H1 (cell line): ENCODE measurements around the gene RHOG. TPM values are rescaled to one million over a fixed set of nuclear protein-coding genes. Genes with fewer than 3 reads are reported as not detected.

Experiments
- CTCF ChIA-PET: fragments of 300-600 bp; sonication (Branson Sonifier 250); formaldehyde crosslinking; loops from one replicate; lab custom pipeline; 2021; ENCODE audit not compliant: partially characterized antibody; lab: Charles Lee
- POLR2A ChIA-PET: fragments of 300-600 bp; sonication (Branson Sonifier 250); formaldehyde crosslinking; loops from one replicate; lab custom pipeline; 2021; ENCODE audit warnings: inconsistent platforms; ENCODE audit not compliant: partially characterized antibody; lab: Charles Lee
- DNase-seq, 2 experiments: peaks; one replicate each; pipeline versions ENCODE4 v3.0.0 to v3.0.0-alpha.2; 2010 to 2022; ENCODE audit warnings: low spot score in 2 of 2, low read depth in 1 of 2, mixed read lengths in 1 of 2
- FAIRE-seq: peaks from 2 replicates; lab custom pipeline; 2011; peaks lifted over from hg19 to GRCh38; lab: Jason Lieb, UNC
- H2AFZ ChIP-seq: 2 replicates; pipeline ENCODE4 v1.8.1; 2012; ENCODE audit warnings: low read length, inconsistent platforms
- H2AK5ac ChIP-seq: 2 replicates; pipeline ENCODE4 v1.6.1; 2013; ENCODE audit warnings: low read depth, low read length
- H2BK120ac ChIP-seq: replicated peaks from 2 replicates; pipeline ENCODE3; 2013; ENCODE audit warnings: low read depth, low read length, inconsistent platforms
- H2BK12ac ChIP-seq: 2 replicates; pipeline ENCODE4 v1.6.1; 2013; ENCODE audit warnings: low read depth, low read length
- H2BK15ac ChIP-seq: 2 replicates; pipeline ENCODE4 v1.6.1; 2013; ENCODE audit warnings: low read length
- H2BK20ac ChIP-seq: 2 replicates; pipeline ENCODE4 v1.6.1; 2013; ENCODE audit warnings: low read length
- H2BK5ac ChIP-seq: 2 replicates; pipeline ENCODE4 v1.6.1; 2013; ENCODE audit warnings: low read depth, low read length
- H3K14ac ChIP-seq: 2 replicates; pipeline ENCODE4 v1.6.1; 2013; ENCODE audit warnings: inconsistent platforms; ENCODE audit not compliant: insufficient read length
- H3K18ac ChIP-seq: 2 replicates; pipeline ENCODE4 v1.6.1; 2013; ENCODE audit warnings: low read length; ENCODE audit errors: extremely low read depth
- H3K23ac ChIP-seq: 2 replicates; pipeline ENCODE4 v1.6.1; 2013; ENCODE audit warnings: inconsistent platforms; ENCODE audit not compliant: insufficient read length
- H3K23me2 ChIP-seq: 2 replicates; pipeline ENCODE4 v1.6.1; 2013; ENCODE audit warnings: low read depth, low read length
- H3K27ac ChIP-seq: 2 replicates; pipeline ENCODE4 v1.6.1; 2011; ENCODE audit warnings: low read depth, low read length, inconsistent platforms
- H3K27me3 ChIP-seq, 4 experiments: replicated peaks in 1 of 4; 1 replicate in 1 of 4; 2 replicates in 3 of 4; pipeline versions ENCODE4 v1.6.1 to v1.8.1; 2011 to 2013; ENCODE audit warnings: low read length in 3 of 4, mild to moderate bottlenecking in 3 of 4, inconsistent platforms in 2 of 4, mixed read lengths in 2 of 4, moderate library complexity in 1 of 4; ENCODE audit not compliant: control insufficient read depth in 3 of 4, insufficient read depth in 3 of 4; ENCODE audit errors: extremely low read depth in 1 of 4
- H3K36me3 ChIP-seq, 4 experiments: 2 replicates each; pipeline versions ENCODE4 v1.6.1 to v1.8.1; 2011 to 2013; ENCODE audit warnings: mild to moderate bottlenecking in 4 of 4, low read length in 3 of 4, moderate library complexity in 2 of 4, control low read depth in 1 of 4, inconsistent platforms in 1 of 4; ENCODE audit not compliant: insufficient read depth in 4 of 4, control insufficient read depth in 2 of 4
- H3K4ac ChIP-seq: replicated peaks from 2 replicates; pipeline ENCODE3; 2013; ENCODE audit warnings: low read length, low read depth, mixed read lengths, inconsistent platforms; ENCODE audit not compliant: insufficient read length
- H3K4me1 ChIP-seq, 4 experiments: replicated peaks in 1 of 4; 1 replicate in 1 of 4; 2 replicates in 3 of 4; pipeline versions ENCODE4 v1.6.1 to v1.8.1; 2011 to 2013; ENCODE audit warnings: low read length in 3 of 4, inconsistent platforms in 2 of 4, mixed read lengths in 1 of 4; ENCODE audit not compliant: insufficient read depth in 4 of 4, control insufficient read depth in 3 of 4
- H3K4me2 ChIP-seq, 2 experiments: 2 replicates each; pipeline versions ENCODE4 v1.6.1 to v1.8.1; 2011 to 2013; ENCODE audit warnings: low read depth in 2 of 2, low read length in 2 of 2, control low read depth in 1 of 2, inconsistent platforms in 1 of 2, mild to moderate bottlenecking in 1 of 2; ENCODE audit not compliant: insufficient read depth in 1 of 2
- H3K4me3 ChIP-seq, 4 experiments: fragments of 200-600, 300-600 bp in 1 of 4; sonication (generic), shearing (Covaris generic), sonication (Bioruptor Twin) in 1 of 4; 2 replicates each; pipeline versions ENCODE4 v1.5.1 to v1.8.1; 2011 to 2016; ENCODE audit warnings: low read length in 4 of 4, low read depth in 3 of 4, control low read depth in 2 of 4, inconsistent platforms in 2 of 4, mild to moderate bottlenecking in 2 of 4, mixed read lengths in 1 of 4, moderate library complexity in 1 of 4; ENCODE audit not compliant: insufficient read depth in 2 of 4; ENCODE audit errors: extremely low read depth in 1 of 4
- H3K56ac ChIP-seq: replicated peaks from 2 replicates; pipeline ENCODE3; 2013; ENCODE audit warnings: low read depth, mild to moderate bottlenecking, mixed read lengths, low read length, inconsistent platforms; ENCODE audit not compliant: insufficient read length
- H3K79me1 ChIP-seq: 2 replicates; pipeline ENCODE4 v1.6.1; 2013; ENCODE audit warnings: low read depth, low read length, control low read depth
- H3K79me2 ChIP-seq, 2 experiments: 2 replicates each; pipeline versions ENCODE4 v1.6.1 to v1.8.1; 2012 to 2013; ENCODE audit warnings: low read length in 2 of 2, mild to moderate bottlenecking in 2 of 2, inconsistent platforms in 1 of 2; ENCODE audit not compliant: insufficient read depth in 2 of 2, control insufficient read depth in 1 of 2
- H3K9ac ChIP-seq, 4 experiments: replicated peaks in 1 of 4; 1 replicate in 1 of 4; 2 replicates in 3 of 4; pipeline versions ENCODE4 v1.6.1 to v1.8.1; 2011 to 2013; ENCODE audit warnings: low read depth in 3 of 4, low read length in 3 of 4, control low read depth in 2 of 4, mild to moderate bottlenecking in 2 of 4, moderate library complexity in 2 of 4, inconsistent platforms in 1 of 4; ENCODE audit errors: extremely low read depth in 1 of 4
- H3K9me3 ChIP-seq, 2 experiments: 2 replicates each; pipeline versions ENCODE4 v1.6.1 to v1.8.1; 2012 to 2013; ENCODE audit warnings: mild to moderate bottlenecking in 2 of 2, moderate library complexity in 2 of 2, control low read depth in 1 of 2, inconsistent platforms in 1 of 2, low read depth in 1 of 2, low read length in 1 of 2, mixed read lengths in 1 of 2; ENCODE audit not compliant: insufficient read depth in 2 of 2
- H4K20me1 ChIP-seq, 2 experiments: replicated peaks in 1 of 2; 2 replicates each; pipeline versions ENCODE3 to v1.8.1; 2011 to 2013; ENCODE audit warnings: inconsistent platforms in 2 of 2, low read length in 2 of 2, mild to moderate bottlenecking in 1 of 2; ENCODE audit not compliant: insufficient read depth in 2 of 2, control insufficient read depth in 1 of 2
- H4K5ac ChIP-seq: 2 replicates; pipeline ENCODE4 v1.6.1; 2013; ENCODE audit warnings: low read length, low read depth, mixed read lengths, inconsistent platforms; ENCODE audit not compliant: insufficient read length
- H4K8ac ChIP-seq: 2 replicates; pipeline ENCODE4 v1.8.0; 2013; ENCODE audit warnings: mild to moderate bottlenecking, moderate library complexity, low read length, inconsistent platforms; ENCODE audit not compliant: insufficient read depth; ENCODE audit errors: extremely low read depth
- H4K91ac ChIP-seq: replicated peaks from 2 replicates; pipeline ENCODE3; 2013; ENCODE audit warnings: low read length, mixed read lengths, inconsistent platforms; ENCODE audit not compliant: insufficient read length
- ATF2 ChIP-seq: IDR thresholded peaks from 2 replicates; pipeline ENCODE4 v1.6.1; 2012; ENCODE audit warnings: low read length, inconsistent platforms
- ATF3 ChIP-seq: IDR thresholded peaks from 2 replicates; pipeline ENCODE4 v1.6.1; 2011; ENCODE audit warnings: low read depth, mild to moderate bottlenecking, low read length; ENCODE audit not compliant: insufficient read depth
- BCL11A ChIP-seq, 2 experiments: IDR thresholded peaks; one replicate each; pipeline ENCODE4 v1.6.1; 2011; ENCODE audit warnings: low read depth in 2 of 2, low read length in 2 of 2, mild to moderate bottlenecking in 2 of 2
- BRCA1 ChIP-seq: IDR thresholded peaks from 2 replicates; pipeline ENCODE4 v1.6.1; 2012; ENCODE audit warnings: low read depth, low read length, improper control_type of control experiment
- CEBPB ChIP-seq: IDR thresholded peaks from 2 replicates; pipeline ENCODE4 v1.6.1; 2012; ENCODE audit warnings: low read depth, low read length
- CHD1 ChIP-seq: IDR thresholded peaks from 2 replicates; pipeline ENCODE4 v1.6.1; 2012; ENCODE audit warnings: low read depth, low read length, improper control_type of control experiment
- EGR1 ChIP-seq: IDR thresholded peaks from 2 replicates; pipeline ENCODE4 v1.6.1; 2011; ENCODE audit warnings: low read depth, low read length, borderline replicate concordance
- GTF2F1 ChIP-seq: IDR thresholded peaks from 2 replicates; pipeline ENCODE4 v1.6.1; 2012; ENCODE audit warnings: low read depth, low read length, improper control_type of control experiment, borderline replicate concordance
- KDM1A ChIP-seq: fragments of 200-600, 300-600 bp; sonication (generic); IDR thresholded peaks from 2 replicates; pipeline ENCODE4 v1.7.1; 2016; ENCODE audit warnings: mild to moderate bottlenecking, low read length, borderline replicate concordance
- RAD21 ChIP-seq, 2 experiments: IDR thresholded peaks in 1 of 2; conservative IDR thresholded peaks in 1 of 2; 2 replicates each; pipeline ENCODE4 v1.6.1; 2011; ENCODE audit warnings: low read depth in 2 of 2, low read length in 2 of 2, improper control_type of control experiment in 1 of 2, inconsistent platforms in 1 of 2, mild to moderate bottlenecking in 1 of 2, moderate library complexity in 1 of 2
- SP2 ChIP-seq: IDR thresholded peaks from 2 replicates; pipeline ENCODE4 v1.6.1; 2012; ENCODE audit warnings: mild to moderate bottlenecking, low read length, inconsistent platforms
- WGBS, 2 experiments: shearing (Covaris generic) in 1 of 2; methylation state at CpG; one replicate each; pipeline versions ENCODE4 v1.1.6 to v1.1.7; 2013 to 2015; ENCODE audit warnings: low lambda C conversion rate in 2 of 2, mixed read lengths in 2 of 2, inconsistent platforms in 1 of 2, low coverage in 1 of 2, missing lambda C conversion rate in 1 of 2; ENCODE audit not compliant: insufficient replicate concordance in 2 of 2, insufficient coverage in 1 of 2, insufficient read length in 1 of 2; ENCODE audit errors: extremely low coverage in 1 of 2, missing lambda C conversion rate in 1 of 2; 5-methylcytosine and 5-hydroxymethylcytosine counted together
- polyA plus RNA-seq, 7 experiments: library from polyadenylated mRNA; depleted of rRNA in 3 of 7; stranded (reverse) in 5 of 7; unstranded in 2 of 7; fragments of >200 nt in 5 of 7; fragments of 200-250 nt in 2 of 7; gene quantifications; 1 replicate in 5 of 7; 2 replicates in 1 of 7; 4 replicates in 1 of 7; pipeline versions ENCODE4 v1.2.1 to v1.2.3, GENCODE V29; 2011 to 2013; ENCODE audit warnings: missing spikeins in 2 of 7, mixed read lengths in 2 of 7
- total RNA-seq: library from RNA; stranded (reverse); fragmentation: NEBNext Ultra II Directional; extraction: Animal tissue kit (Norgen Biotek cat#: 25700); gene quantifications from 2 replicates; pipeline ENCODE4 v1.2.1, GENCODE V29; 2021

Gene RHOG
- total and polyA plus RNA-seq, 2 of the 8 experiments (the other 6 are each of a cell fraction or from before 2014, with no cell fraction given): 28.3 to 69.6 TPM

DNA sequence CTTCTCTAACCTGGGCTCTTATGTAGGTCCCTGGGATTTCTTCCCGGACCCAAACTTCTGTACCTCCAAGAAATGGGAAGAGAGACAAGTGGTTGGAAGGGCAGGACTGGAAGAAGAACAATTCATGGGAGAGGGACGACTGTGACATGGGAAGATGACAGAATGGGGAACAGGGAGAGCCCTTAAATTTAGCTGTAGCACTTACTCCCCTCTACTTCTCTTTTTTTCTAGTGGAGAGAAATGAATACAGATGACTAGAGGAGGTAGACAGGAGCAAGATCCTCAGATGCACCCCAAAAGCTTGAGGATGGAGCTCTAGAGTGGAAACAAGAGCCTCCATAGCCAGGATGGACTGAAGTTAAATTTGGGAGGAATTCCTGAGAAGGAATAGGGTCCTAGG lies 2.3 kb downstream of the RHOG start:
- ChIA-PET CTCF (interaction anchor here (1.3 to 20.2 kb wide), 7 partner anchors 13 to 231 kb away, joined by 3 to 422 read pairs (median 15); partner anchors contain the start of genes PGAP2 and STIM1), POLR2A (interaction anchor here (1.0 to 5.7 kb wide), 3 partner anchors 9 to 42 kb away, joined by 3 to 29 read pairs (median 5); no protein-coding TSS in a partner anchor)
- no peaks in the 10 kb centered on the region for H3K9me3 ChIP-seq
- H4K8ac ChIP-seq: no peak overlapping the region
- peaks cover 17% of the 10 kb centered on the region for H3K79me1 ChIP-seq
- H3K36me3 ChIP-seq: peaks cover 0 to 5% (median 2%) of the 10 kb centered on the region in 4 experiments; a peak in 2 of 8 replicates
- 87% methylated on average over 2 of the region's 2 CpGs; no CpG with 5 or more reads in 1 of the 2 experiments for WGBS, 2 experiments
- H4K20me1 ChIP-seq: peaks cover 12 to 29% of the 10 kb centered on the region in 2 experiments
- H2BK120ac ChIP-seq: no peak overlapping the region
- H3K18ac ChIP-seq: no peak overlapping the region
- H4K5ac ChIP-seq: no peak overlapping the region
- H3K23ac ChIP-seq: no peak overlapping the region
- no peak overlapping the region for H2BK12ac ChIP-seq
- H3K4me2 ChIP-seq: no peak overlapping the region; a peak in 1 of 4 replicates
- H2BK15ac ChIP-seq: no peak overlapping the region
- H2AFZ ChIP-seq: no peak overlapping the region
- no peak overlapping the region for H3K4ac ChIP-seq
- no peak overlapping the region for H2BK20ac ChIP-seq
- peaks cover 11 to 29% (median 16%) of the 10 kb centered on the region in 4 experiments for H3K4me1 ChIP-seq
- no peak overlapping the region for H3K27ac ChIP-seq
- no peak overlapping the region for H4K91ac ChIP-seq
- H3K27me3 ChIP-seq: peaks cover 0 to 3% (median 0%) of the 10 kb centered on the region in 4 experiments; a peak in 1 of 7 replicates
- H3K79me2 ChIP-seq: peaks cover 12 to 56% of the 10 kb centered on the region in 2 experiments
- FAIRE-seq (no peak), DNase-seq (no peak)
- H3K56ac ChIP-seq: no peak overlapping the region
- H3K9ac ChIP-seq: no peak overlapping the region
- no peak overlapping the region for H3K4me3 ChIP-seq
- peaks cover 10% of the 10 kb centered on the region for H3K23me2 ChIP-seq
- H2BK5ac ChIP-seq: no peak overlapping the region
- no peak overlapping the region for H2AK5ac ChIP-seq
- no peak overlapping the region for H3K14ac ChIP-seq
- TF ChIP-seq ATF3 (no peak), CEBPB (no peak), BRCA1 (no peak), CHD1 (no peak), RAD21 (IDR thresholded peaks at IDR 0.05 in 1 of 2, conservative IDR thresholded peaks at IDR 0.05 in 1 of 2; ENCODE audit: low read depth in 2 of 2, low read length in 2 of 2) (no peak), GTF2F1 (no peak), ATF2 (no peak), SP2 (no peak), EGR1 (no peak), KDM1A (no peak), BCL11A (IDR thresholded peaks at IDR 0.05; ENCODE audit: low read depth in 2 of 2, low read length in 2 of 2) (no peak)
